IMR-90 (cell line): Measurements from ENCODE around the gene LTF. TPM values are rescaled to one million over a fixed set of nuclear protein-coding genes. Genes with fewer than 3 reads are reported as not detected.

Source experiments
- ATAC-seq: fragments of 200-7000 bp; cut with Tn5 transposase; 2 replicates; pipeline ENCODE4 v1.9.1; 2020; ENCODE audit warnings: low read depth, mild to moderate bottlenecking, moderate library complexity
- BruUV-seq: library from RNA; stranded (reverse); fragments of 400-500 nt; replicated peaks from 2 replicates; lab custom pipeline; 2021; lab: Mats Ljungman, UMichigan
- CTCF ChIA-PET: fragments of 300-600 bp; formaldehyde crosslinking; extraction: SDS; loops from one replicate; lab custom pipeline; 2021; ENCODE audit warnings: antibody characterized with exemption; lab: Yijun Ruan, JAX
- POLR2A ChIA-PET: fragments of 300-600 bp; sonication (Branson Sonifier 250); formaldehyde crosslinking; loops from one replicate; lab custom pipeline; 2022; ENCODE audit warnings: antibody characterized with exemption; ENCODE audit not compliant: unreplicated experiment; lab: Charles Lee
- DNase-seq: peaks from one replicate; pipeline ENCODE4 v3.0.0; 2013
- H2AFZ ChIP-seq: replicated peaks from 2 replicates; pipeline ENCODE3; 2013; ENCODE audit warnings: low read length, mild to moderate bottlenecking; ENCODE audit not compliant: poor library complexity
- H2AK5ac ChIP-seq: 2 replicates; pipeline ENCODE4 v1.6.1; 2013; ENCODE audit warnings: low read depth, low read length, inconsistent platforms
- H2AK9ac ChIP-seq: replicated peaks from 2 replicates; pipeline ENCODE3; 2013; ENCODE audit warnings: mild to moderate bottlenecking, low read depth, low read length, moderate library complexity; ENCODE audit not compliant: poor library complexity
- H2BK120ac ChIP-seq: 2 replicates; pipeline ENCODE4 v1.6.1; 2013; ENCODE audit warnings: low read depth, low read length, inconsistent platforms
- H2BK15ac ChIP-seq: 3 replicates; pipeline ENCODE4 v1.6.1; 2013; ENCODE audit warnings: low read depth, low read length, inconsistent platforms
- H2BK20ac ChIP-seq: 2 replicates; pipeline ENCODE4 v1.6.1; 2013; ENCODE audit warnings: low read depth, mild to moderate bottlenecking, inconsistent platforms, low read length, moderate library complexity
- H2BK5ac ChIP-seq: 2 replicates; pipeline ENCODE4 v1.6.1; 2013; ENCODE audit warnings: mild to moderate bottlenecking, low read depth, low read length, inconsistent platforms; ENCODE audit not compliant: poor library complexity, severe bottlenecking
- H3K14ac ChIP-seq: replicated peaks from 2 replicates; pipeline ENCODE4 v1.6.1; 2013; ENCODE audit warnings: low read depth, low read length, inconsistent platforms
- H3K18ac ChIP-seq: 2 replicates; pipeline ENCODE4 v1.6.1; 2013; ENCODE audit warnings: low read depth, low read length, control low read depth
- H3K23ac ChIP-seq: 2 replicates; pipeline ENCODE4 v1.6.1; 2013; ENCODE audit warnings: low read depth, low read length, inconsistent platforms
- H3K27ac ChIP-seq: 2 replicates; pipeline ENCODE4 v1.5.1; 2013; ENCODE audit warnings: mild to moderate bottlenecking, control low read depth, low read length; ENCODE audit not compliant: insufficient read depth
- H3K27me3 ChIP-seq: 2 replicates; pipeline ENCODE4 v1.6.1; 2013; ENCODE audit warnings: low read length; ENCODE audit not compliant: control insufficient read depth, insufficient read depth
- H3K36me3 ChIP-seq: 2 replicates; pipeline ENCODE4 v1.6.1; 2013; ENCODE audit warnings: low read length, mixed read lengths; ENCODE audit not compliant: control insufficient read depth, insufficient read depth
- H3K4ac ChIP-seq: 2 replicates; pipeline ENCODE4 v1.6.1; 2013; ENCODE audit warnings: low read depth, low read length, inconsistent platforms
- H3K4me1 ChIP-seq: 2 replicates; pipeline ENCODE4 v1.6.1; 2013; ENCODE audit warnings: low read length, mixed read lengths; ENCODE audit not compliant: control insufficient read depth, insufficient read depth
- H3K4me2 ChIP-seq: 2 replicates; pipeline ENCODE4 v1.6.1; 2013; ENCODE audit warnings: low read depth, mild to moderate bottlenecking, control low read depth, low read length, moderate library complexity
- H3K4me3 ChIP-seq: 2 replicates; pipeline ENCODE4 v1.5.1; 2013; ENCODE audit warnings: low read depth, mild to moderate bottlenecking, control low read depth, low read length, moderate library complexity; ENCODE audit not compliant: insufficient read depth
- H3K56ac ChIP-seq: 2 replicates; pipeline ENCODE4 v1.6.1; 2013; ENCODE audit warnings: low read length, inconsistent platforms; ENCODE audit not compliant: insufficient read depth; ENCODE audit errors: extremely low read depth
- H3K79me1 ChIP-seq, 2 experiments: 2 replicates each; pipeline ENCODE4 v1.6.1; 2013; ENCODE audit warnings: low read length in 2 of 2, inconsistent platforms in 1 of 2, low read depth in 1 of 2
- H3K9ac ChIP-seq: 2 replicates; pipeline ENCODE4 v1.6.1; 2013; ENCODE audit warnings: low read depth, low read length, control low read depth
- H3K9me1 ChIP-seq: 2 replicates; pipeline ENCODE4 v1.6.1; 2013; ENCODE audit warnings: low read length, inconsistent platforms; ENCODE audit not compliant: insufficient read depth
- H3K9me3 ChIP-seq: 2 replicates; pipeline ENCODE4 v1.6.1; 2013; ENCODE audit warnings: low read length; ENCODE audit not compliant: control insufficient read depth, insufficient read depth
- H4K20me1 ChIP-seq: 2 replicates; pipeline ENCODE4 v1.6.1; 2013; ENCODE audit warnings: low read length, inconsistent platforms; ENCODE audit not compliant: insufficient read depth
- H4K5ac ChIP-seq: 2 replicates; pipeline ENCODE4 v1.6.1; 2013; ENCODE audit warnings: mild to moderate bottlenecking, low read depth, low read length, control low read depth
- H4K8ac ChIP-seq, 2 experiments: 2 replicates each; pipeline ENCODE4 v1.6.1; 2013; ENCODE audit warnings: low read depth in 2 of 2, low read length in 2 of 2, control low read depth in 1 of 2, inconsistent platforms in 1 of 2
- H4K91ac ChIP-seq: 2 replicates; pipeline ENCODE4 v1.6.1; 2013; ENCODE audit warnings: low read depth, low read length, inconsistent platforms; ENCODE audit not compliant: insufficient read depth
- BHLHE40 ChIP-seq: fragments of 150-350 bp; IDR thresholded peaks from 2 replicates; pipeline ENCODE4 v1.6.1; 2016; ENCODE audit warnings: mild to moderate bottlenecking, low read depth, low read length
- FOS ChIP-seq: fragments of 150-350 bp; IDR thresholded peaks from 2 replicates; pipeline ENCODE4 v1.6.1; 2016; ENCODE audit warnings: low read depth, low read length
- MAFK ChIP-seq: IDR thresholded peaks from 2 replicates; pipeline ENCODE4 v1.6.1; 2012; ENCODE audit warnings: low read depth, low read length, improper control_type of control experiment
- MAZ ChIP-seq: IDR thresholded peaks from 2 replicates; pipeline ENCODE4 v1.6.1; 2012; ENCODE audit warnings: low read depth, mild to moderate bottlenecking, low read length, improper control_type of control experiment, moderate library complexity, borderline replicate concordance
- MXI1 ChIP-seq: IDR thresholded peaks from 2 replicates; pipeline ENCODE4 v1.6.1; 2012; ENCODE audit warnings: low read depth, mild to moderate bottlenecking, low read length, moderate library complexity, borderline replicate concordance
- RCOR1 ChIP-seq: IDR thresholded peaks from 2 replicates; pipeline ENCODE4 v1.6.1; 2012; ENCODE audit warnings: mild to moderate bottlenecking, low read length, improper control_type of control experiment; ENCODE audit not compliant: insufficient replicate concordance
- RFX5 ChIP-seq: IDR thresholded peaks from 2 replicates; pipeline ENCODE4 v1.8.0; 2012; ENCODE audit warnings: low read depth, mild to moderate bottlenecking, low read length, moderate library complexity
- WGBS, 2 experiments: methylation state at CpG; one replicate each; pipeline versions ENCODE4 v1.1.5 to v1.1.7; 2013; ENCODE audit warnings: missing lambda C conversion rate in 2 of 2; ENCODE audit not compliant: insufficient read length in 1 of 2; ENCODE audit errors: extremely low coverage in 2 of 2; 5-methylcytosine and 5-hydroxymethylcytosine counted together
- dilution Hi-C: fragments of 300-500 bp; cut with HindIII; formaldehyde crosslinking; loops from one replicate; pipeline ENCODE4 v1.14.3; 2018; ENCODE audit warnings: low sequenced_read_pairs; ENCODE audit not compliant: unreplicated experiment
- in situ Hi-C: fragments of 300-500 bp; cut with MboI; formaldehyde crosslinking; loops from 3 replicates; pipeline ENCODE4 v1.14.3; 2019; ENCODE audit warnings: low sequenced_read_pairs, inconsistent platforms, mixed read lengths
- intact Hi-C: fragments of 100-400 bp; cut with micrococcal nuclease; formaldehyde crosslinking; loops from 2 replicates; pipeline ENCODE4 v1.10.0; 2022
- polyA plus RNA-seq, 3 experiments: library from polyadenylated mRNA; depleted of rRNA; stranded (reverse); fragments of >200 nt; gene quantifications; 2 replicates each; pipeline ENCODE4 v1.2.3, GENCODE V29; 2012; ENCODE audit warnings: low replicate concordance in 1 of 3
- total RNA-seq: library from RNA; depleted of rRNA; stranded (reverse); fragments of >200 nt; gene quantifications from 2 replicates; pipeline ENCODE4 v1.2.3, GENCODE V29; 2012
- TF ChIP-seq, protein P1 (sequence below): fragments of 150-350 bp; IDR thresholded peaks from 2 replicates; pipeline ENCODE4 v1.6.1; 2016; ENCODE audit warnings: low read depth, mild to moderate bottlenecking, low read length, moderate library complexity, borderline replicate concordance

Gene LTF
- total and polyA plus RNA-seq, 2 of the 4 experiments (the other 2 are of a cell fraction) = not detected

DNA sequence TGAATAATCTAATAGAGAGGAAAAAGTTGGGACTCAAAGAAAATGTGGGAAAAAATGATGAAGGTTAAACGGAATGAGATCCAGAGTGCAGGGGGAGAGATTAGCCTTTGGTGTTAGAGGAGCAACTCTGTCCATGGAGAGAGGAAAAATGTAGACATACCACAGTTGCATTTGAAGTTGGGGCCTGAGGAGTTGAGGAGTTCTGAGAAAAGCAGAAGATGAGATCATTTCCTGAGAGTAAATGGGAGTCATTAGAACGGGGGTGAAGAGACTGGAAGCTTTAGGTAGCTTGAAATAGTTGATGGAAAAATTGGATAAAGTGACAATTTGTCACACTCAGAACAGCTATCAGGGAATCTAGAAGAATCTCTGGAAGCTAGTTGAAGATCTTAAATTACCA is 65.1 kb downstream of the LTF start:
- in situ Hi-C loops = no loop called here
- CTCF ChIA-PET = interaction anchor here (0.6 to 1.3 kb wide), 3 partner anchors 10 to 133 kb away, joined by 3 to 4 read pairs (median 4); no protein-coding TSS in a partner anchor

More for the DNA sequence above, 65.1 kb downstream of the LTF start:
- Histone ChIP-seq H2BK20ac (no peak overlapping the region), H2BK5ac (no peak overlapping the region), H2AK5ac (no peak overlapping the region), H3K23ac (no peak overlapping the region), H2BK15ac (no peak overlapping the region), H2AK9ac (no peak overlapping the region), H4K91ac (no peak overlapping the region), H4K8ac (no peak overlapping the region), H3K18ac (no peak overlapping the region), H3K9ac (no peak overlapping the region), H3K4me2 (no peak overlapping the region), H4K20me1 (no peaks in the 10 kb centered on the region), H2AFZ (no peak overlapping the region), H4K5ac (no peak overlapping the region), H3K27me3 (no peaks in the 10 kb centered on the region; the same call in 1 of the 2 replicates), H3K56ac (no peak overlapping the region), H3K4me1 (peaks cover 7% of the 10 kb centered on the region), H3K79me1 (no peaks in the 10 kb centered on the region), H3K9me1 (no peaks in the 10 kb centered on the region; the same call in 1 of the 2 replicates), H3K14ac (no peak overlapping the region), H3K27ac (no peak overlapping the region), H3K9me3 (no peaks in the 10 kb centered on the region), H2BK120ac (no peak overlapping the region), H3K4me3 (no peak overlapping the region), H3K4ac (no peak overlapping the region), H3K36me3 (no peaks in the 10 kb centered on the region)
- no peak for TF ChIP-seq FOS
- no peak for TF ChIP-seq MAZ
- TF ChIP-seq MAFK = no peak
- TF ChIP-seq RCOR1 = no peak
- TF ChIP-seq, protein P1, sequence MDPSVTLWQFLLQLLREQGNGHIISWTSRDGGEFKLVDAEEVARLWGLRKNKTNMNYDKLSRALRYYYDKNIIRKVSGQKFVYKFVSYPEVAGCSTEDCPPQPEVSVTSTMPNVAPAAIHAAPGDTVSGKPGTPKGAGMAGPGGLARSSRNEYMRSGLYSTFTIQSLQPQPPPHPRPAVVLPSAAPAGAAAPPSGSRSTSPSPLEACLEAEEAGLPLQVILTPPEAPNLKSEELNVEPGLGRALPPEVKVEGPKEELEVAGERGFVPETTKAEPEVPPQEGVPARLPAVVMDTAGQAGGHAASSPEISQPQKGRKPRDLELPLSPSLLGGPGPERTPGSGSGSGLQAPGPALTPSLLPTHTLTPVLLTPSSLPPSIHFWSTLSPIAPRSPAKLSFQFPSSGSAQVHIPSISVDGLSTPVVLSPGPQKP = no peak
- no peak for TF ChIP-seq RFX5
- no peak for TF ChIP-seq BHLHE40
- TF ChIP-seq MXI1 = no peak
- dilution Hi-C loops = no loop called here
- ATAC-seq = no peak
- BruUV-seq = no TSS peak
- POLR2A ChIA-PET = no interaction called here
- intact Hi-C loops = no loop called here
- WGBS, 2 experiments = 75 to 100% methylated on average over 1 of the region's 2 CpGs
- peak; percentile 23 for DNase-seq
